DND-41 (cell line): Measurements from ENCODE around the gene DPPA2.
A peak's percentile ranks its signal among the peaks of the same experiment; 100 is the strongest.

ENCODE experiments used
- ATAC-seq: fragments of 200-7000 bp; cut with Tn5 transposase; 3 replicates; pipeline ENCODE4 v1.9.1; 2021; ENCODE audit warnings: low read depth; ENCODE audit not compliant: insufficient read depth
- DNase-seq: peaks from one replicate; pipeline ENCODE4 v3.0.0-alpha.2; 2020
- H2AFZ ChIP-seq: 2 replicates; pipeline ENCODE4 v1.6.0; 2012; ENCODE audit warnings: low read depth, low read length
- H3K27ac ChIP-seq: 2 replicates; pipeline ENCODE4 v1.5.1; 2012; ENCODE audit warnings: low read length, inconsistent platforms
- H3K27me3 ChIP-seq: fragments of 200-600 bp; sonication (generic); 2 replicates; pipeline ENCODE4 v1.6.0; 2012; ENCODE audit warnings: low read length, mild to moderate bottlenecking, inconsistent platforms; ENCODE audit not compliant: insufficient read depth, poor library complexity
- H3K36me3 ChIP-seq: 2 replicates; pipeline ENCODE4 v1.5.1; 2012; ENCODE audit warnings: low read length, inconsistent platforms; ENCODE audit not compliant: insufficient read depth
- H3K4me1 ChIP-seq: 2 replicates; pipeline ENCODE4 v1.5.1; 2012; ENCODE audit warnings: mild to moderate bottlenecking, low read length; ENCODE audit not compliant: insufficient read depth
- H3K4me2 ChIP-seq: 2 replicates; pipeline ENCODE4 v1.6.0; 2012; ENCODE audit warnings: mild to moderate bottlenecking, moderate library complexity, low read length, inconsistent platforms; ENCODE audit not compliant: insufficient read depth
- H3K4me3 ChIP-seq, 2 experiments: fragments of 200-600 bp in 1 of 2; shearing (Covaris generic) in 1 of 2; 2 replicates each; pipeline ENCODE4 v1.5.1; 2012 to 2016; ENCODE audit warnings: inconsistent platforms in 2 of 2, low read length in 2 of 2, mild to moderate bottlenecking in 2 of 2, low read depth in 1 of 2, moderate library complexity in 1 of 2
- H3K79me2 ChIP-seq: 2 replicates; pipeline ENCODE4 v1.6.0; 2012; ENCODE audit warnings: low read length, inconsistent platforms; ENCODE audit not compliant: insufficient read depth
- H3K9ac ChIP-seq: 2 replicates; pipeline ENCODE4 v1.6.0; 2012; ENCODE audit warnings: low read depth, mild to moderate bottlenecking, inconsistent platforms, low read length, moderate library complexity
- H3K9me3 ChIP-seq: 2 replicates; pipeline ENCODE4 v1.5.1; 2012; ENCODE audit warnings: low read length, moderate library complexity, mild to moderate bottlenecking, inconsistent platforms; ENCODE audit not compliant: insufficient read depth, severe bottlenecking
- H4K20me1 ChIP-seq: 2 replicates; pipeline ENCODE4 v1.6.0; 2012; ENCODE audit warnings: low read length; ENCODE audit not compliant: insufficient read depth
- CTCF ChIP-seq: IDR thresholded peaks from 2 replicates; pipeline ENCODE4 v1.5.1; 2012; ENCODE audit warnings: borderline replicate concordance, low read length, moderate library complexity, mild to moderate bottlenecking; ENCODE audit not compliant: poor library complexity, severe bottlenecking; ENCODE audit errors: extremely low read depth
- EZH2 ChIP-seq: IDR thresholded peaks from 3 replicates; pipeline ENCODE4 v1.6.1; 2012; ENCODE audit warnings: borderline replicate concordance, low read depth, mild to moderate bottlenecking, moderate library complexity, low read length, inconsistent platforms; ENCODE audit not compliant: severe bottlenecking

Gene DPPA2

DNA sequence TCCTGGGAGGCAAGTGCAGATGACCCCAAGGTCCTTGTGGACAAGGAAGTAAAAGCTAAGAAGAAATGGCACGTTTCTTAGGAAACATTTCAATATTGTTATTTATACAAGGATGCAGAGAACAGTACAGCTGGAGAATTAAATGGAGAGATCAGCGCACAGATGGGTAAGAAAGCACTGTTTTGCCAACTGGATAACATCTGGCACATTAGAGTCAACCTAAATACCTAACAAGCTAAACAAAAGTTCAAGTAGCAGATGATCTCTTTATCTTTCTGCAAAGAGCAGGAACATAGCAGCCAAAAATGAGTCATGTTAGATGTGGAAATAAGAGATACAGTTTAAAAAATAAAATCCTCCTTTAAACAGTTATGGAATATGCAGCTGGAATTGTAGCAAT, 36.7 kb upstream of the DPPA2 start:
- no peak overlapping the region for H3K9ac ChIP-seq
- no peaks in the 10 kb centered on the region for H4K20me1 ChIP-seq
- no peak overlapping the region for H3K27ac ChIP-seq
- H2AFZ ChIP-seq: no peak overlapping the region; the same call in 1 of the 2 replicates
- H3K27me3 ChIP-seq: no peaks in the 10 kb centered on the region
- no peaks in the 10 kb centered on the region for H3K9me3 ChIP-seq
- ATAC-seq (no peak), DNase-seq (no peak)
- no peak overlapping the region for H3K4me3 ChIP-seq
- no peaks in the 10 kb centered on the region for H3K79me2 ChIP-seq
- no peaks in the 10 kb centered on the region for H3K36me3 ChIP-seq
- H3K4me2 ChIP-seq: no peak overlapping the region
- no peak for TF ChIP-seq EZH2
- no peak for TF ChIP-seq CTCF
- no peaks in the 10 kb centered on the region for H3K4me1 ChIP-seq

DNA sequence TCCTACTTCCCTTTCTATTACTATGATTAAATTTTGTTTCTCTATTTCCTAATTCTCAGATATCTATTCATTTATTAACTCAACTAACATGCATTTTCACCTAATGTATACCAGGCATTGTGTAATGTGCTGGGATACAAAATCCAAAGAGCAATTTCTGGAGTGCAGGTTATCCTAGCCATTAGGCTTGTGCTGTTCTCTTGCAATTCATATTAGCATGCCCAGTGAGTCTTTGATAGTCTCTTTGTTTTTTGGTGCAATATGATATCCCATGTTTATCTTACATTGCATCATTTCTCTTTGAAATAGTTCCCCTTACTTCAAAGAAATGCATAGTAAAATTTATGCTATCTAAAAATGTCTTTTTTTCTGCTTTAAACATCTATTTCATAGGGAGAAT, 34.9 kb upstream of the DPPA2 start:
- H3K27me3 ChIP-seq: no peaks in the 10 kb centered on the region
- no peaks in the 10 kb centered on the region for H4K20me1 ChIP-seq
- H3K36me3 ChIP-seq: no peaks in the 10 kb centered on the region
- H3K4me1 ChIP-seq: peaks cover 9% of the 10 kb centered on the region
- TF ChIP-seq CTCF (no peak), EZH2 (no peak)
- no peak overlapping the region for H3K4me2 ChIP-seq
- DNase-seq (no peak), ATAC-seq (no peak)
- no peaks in the 10 kb centered on the region for H3K79me2 ChIP-seq
- H3K9me3 ChIP-seq: no peaks in the 10 kb centered on the region
- H3K27ac ChIP-seq: no peak overlapping the region
- no peak overlapping the region for H3K4me3 ChIP-seq
- no peak overlapping the region for H2AFZ ChIP-seq
- H3K9ac ChIP-seq: no peak overlapping the region

DNA sequence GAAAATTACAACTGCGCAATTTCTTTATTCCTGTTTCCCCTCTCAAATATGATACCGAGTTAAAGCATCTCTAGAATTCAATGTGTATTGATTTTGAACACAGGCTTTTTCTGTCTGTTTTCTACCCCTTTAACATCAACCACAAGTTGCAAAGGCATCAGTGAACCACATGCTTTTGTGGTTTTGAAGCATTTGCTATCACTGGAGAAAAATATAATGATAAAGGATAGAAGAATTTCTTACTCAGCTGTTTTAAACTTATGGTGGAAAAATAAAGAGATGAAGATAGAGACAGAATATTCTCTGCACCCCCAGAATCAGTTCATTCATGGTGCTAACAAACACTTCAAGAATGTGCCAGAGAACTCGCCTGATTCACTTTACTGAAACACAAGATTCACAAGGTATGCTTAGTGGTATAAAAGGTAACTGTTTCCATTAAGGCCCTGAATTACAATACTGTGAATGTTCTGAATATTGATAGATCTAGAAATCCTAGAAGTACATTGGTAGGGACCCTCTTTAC, 30.5 kb upstream of the DPPA2 start:
- H3K4me3 ChIP-seq: no peak overlapping the region
- no peak overlapping the region; the same call in 1 of the 2 replicates for H3K27ac ChIP-seq
- H3K4me1 ChIP-seq: peaks cover 9% of the 10 kb centered on the region
- H4K20me1 ChIP-seq: no peaks in the 10 kb centered on the region
- peak overlapping the region; percentile 26; the same call in 1 of the 2 replicates for H2AFZ ChIP-seq
- H3K79me2 ChIP-seq: no peaks in the 10 kb centered on the region
- no peaks in the 10 kb centered on the region for H3K27me3 ChIP-seq
- DNase-seq (no peak), ATAC-seq (peak; percentile 58; the same call in 2 of the 3 replicates)
- no peak overlapping the region for H3K9ac ChIP-seq
- H3K36me3 ChIP-seq: no peaks in the 10 kb centered on the region
- H3K4me2 ChIP-seq: no peak overlapping the region
- TF ChIP-seq EZH2: no peak
- no peaks in the 10 kb centered on the region for H3K9me3 ChIP-seq

- Histone ChIP-seq H2AFZ (no peak overlapping the region), H3K36me3 (no peaks in the 10 kb centered on the region), H3K4me3 (no peak overlapping the region), H3K9me3 (no peaks in the 10 kb centered on the region), H3K27me3 (no peaks in the 10 kb centered on the region), H3K4me2 (no peak overlapping the region), H3K79me2 (no peaks in the 10 kb centered on the region), H4K20me1 (no peaks in the 10 kb centered on the region), H3K27ac (no peak overlapping the region), H3K9ac (no peak overlapping the region), H3K4me1 (peaks cover 9% of the 10 kb centered on the region)
- TF ChIP-seq EZH2 (no peak), CTCF (no peak)
- ATAC-seq (no peak), DNase-seq (no peak)
Observed at GRCh38 chr3:109346099-109346498, 29.8 kb upstream of the DPPA2 start.
